ENCODE results near the gene MSI2. TPM values are rescaled to one million over a fixed set of nuclear protein-coding genes. Genes with fewer than 3 reads are reported as not detected.

Gene MSI2
- total and polyA plus RNA-seq, 2 experiments from 2014 or later, result 15.7 to 76.4 TPM

- peaks cover 7% of the 10 kb centered on the region for H3K4me1 ChIP-seq (ENCODE audit: low read depth)
- H3K9me3 ChIP-seq (ENCODE audit: low read depth), result no peaks in the 10 kb centered on the region
- no peak for DNase-seq (ENCODE audit: low read depth in 1 of 2, low spot score in 1 of 2)
- TF ChIP-seq, protein P1, sequence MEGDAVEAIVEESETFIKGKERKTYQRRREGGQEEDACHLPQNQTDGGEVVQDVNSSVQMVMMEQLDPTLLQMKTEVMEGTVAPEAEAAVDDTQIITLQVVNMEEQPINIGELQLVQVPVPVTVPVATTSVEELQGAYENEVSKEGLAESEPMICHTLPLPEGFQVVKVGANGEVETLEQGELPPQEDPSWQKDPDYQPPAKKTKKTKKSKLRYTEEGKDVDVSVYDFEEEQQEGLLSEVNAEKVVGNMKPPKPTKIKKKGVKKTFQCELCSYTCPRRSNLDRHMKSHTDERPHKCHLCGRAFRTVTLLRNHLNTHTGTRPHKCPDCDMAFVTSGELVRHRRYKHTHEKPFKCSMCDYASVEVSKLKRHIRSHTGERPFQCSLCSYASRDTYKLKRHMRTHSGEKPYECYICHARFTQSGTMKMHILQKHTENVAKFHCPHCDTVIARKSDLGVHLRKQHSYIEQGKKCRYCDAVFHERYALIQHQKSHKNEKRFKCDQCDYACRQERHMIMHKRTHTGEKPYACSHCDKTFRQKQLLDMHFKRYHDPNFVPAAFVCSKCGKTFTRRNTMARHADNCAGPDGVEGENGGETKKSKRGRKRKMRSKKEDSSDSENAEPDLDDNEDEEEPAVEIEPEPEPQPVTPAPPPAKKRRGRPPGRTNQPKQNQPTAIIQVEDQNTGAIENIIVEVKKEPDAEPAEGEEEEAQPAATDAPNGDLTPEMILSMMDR (IDR thresholded peaks at IDR 0.05; ENCODE audit: low read depth, low read length), result no peak
- no peaks in the 10 kb centered on the region for H3K27me3 ChIP-seq
- no peak overlapping the region for H3K27ac ChIP-seq
- H3K36me3 ChIP-seq, result no peaks in the 10 kb centered on the region
- H3K4me3 ChIP-seq, result no peak overlapping the region
These were observed 70.0 kb downstream of the MSI2 start for GRCh38 chr17:57326336-57326735.

- Histone ChIP-seq H3K27ac (no peak overlapping the region), H3K27me3 (no peaks in the 10 kb centered on the region), H3K9me3 (ENCODE audit: low read depth) (no peaks in the 10 kb centered on the region), H3K4me1 (ENCODE audit: low read depth) (peaks cover 7% of the 10 kb centered on the region), H3K4me3 (no peak overlapping the region), H3K36me3 (no peaks in the 10 kb centered on the region)
- no peak for DNase-seq (ENCODE audit: low read depth in 1 of 2, low spot score in 1 of 2)
- TF ChIP-seq, protein P1 (IDR thresholded peaks at IDR 0.05; ENCODE audit: low read depth, low read length), result no peak
These were observed 70.4 kb downstream of the MSI2 start for GRCh38 chr17:57326764-57327163.

- TF ChIP-seq, protein P1 (IDR thresholded peaks at IDR 0.05; ENCODE audit: low read depth, low read length), result no peak
- Histone ChIP-seq H3K9me3 (ENCODE audit: low read depth) (no peaks in the 10 kb centered on the region), H3K27ac (no peak overlapping the region)
These were observed 71.0 kb downstream of the MSI2 start for GRCh38 chr17:57327176-57327970.

DNA sequence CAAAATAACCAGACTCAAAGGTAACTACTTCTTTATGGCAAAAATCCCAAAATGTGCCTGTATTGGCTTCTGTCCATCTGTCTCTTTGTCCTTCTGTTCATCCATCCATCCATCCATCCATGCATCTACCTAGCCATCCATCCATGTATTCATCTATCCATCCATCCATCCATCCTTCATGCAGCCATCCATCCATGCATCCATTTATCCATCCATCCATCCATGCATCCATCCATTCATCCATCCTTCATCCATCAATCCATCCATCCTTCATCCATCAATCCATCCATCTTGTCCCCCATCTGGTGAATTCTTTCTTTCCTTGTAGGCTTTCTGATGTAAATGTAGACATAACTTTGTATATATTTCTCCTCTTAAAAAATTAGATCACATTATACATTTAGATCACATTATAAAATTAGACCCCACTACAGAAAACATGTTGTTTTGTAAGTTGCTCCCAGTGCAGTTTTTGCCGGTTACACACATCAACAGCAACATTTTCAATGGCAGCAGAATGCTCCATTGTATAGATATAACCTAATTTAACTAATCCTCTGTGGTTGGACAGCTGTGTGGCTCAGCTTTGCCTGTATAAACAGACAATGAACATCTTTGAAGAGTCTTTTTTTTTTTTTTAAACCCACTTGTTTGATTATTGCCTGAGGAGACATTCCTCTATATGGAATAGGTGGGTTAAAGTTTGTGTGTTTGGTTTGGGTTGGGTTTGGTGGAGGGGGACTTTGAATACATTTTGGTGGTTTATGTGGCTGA, 72.0 kb downstream of the MSI2 start:
- H3K27ac ChIP-seq, result no peak overlapping the region
- H3K9me3 ChIP-seq (ENCODE audit: low read depth), result no peaks in the 10 kb centered on the region
- no peak for DNase-seq (ENCODE audit: low read depth in 1 of 2, low spot score in 1 of 2)
- no peaks in the 10 kb centered on the region for H3K27me3 ChIP-seq
- H3K4me1 ChIP-seq (ENCODE audit: low read depth), result peaks cover 7% of the 10 kb centered on the region
- TF ChIP-seq, protein P1 (IDR thresholded peaks at IDR 0.05; ENCODE audit: low read depth, low read length), result no peak
- no peaks in the 10 kb centered on the region for H3K36me3 ChIP-seq
- H3K4me3 ChIP-seq, result no peak overlapping the region

More at GRCh38 chr17:57327176-57327970, 71.0 kb downstream of the MSI2 start:
- H3K36me3 ChIP-seq, result no peaks in the 10 kb centered on the region
- no peak for DNase-seq (ENCODE audit: low read depth in 1 of 2, low spot score in 1 of 2)
- peaks cover 7% of the 10 kb centered on the region for H3K4me1 ChIP-seq (ENCODE audit: low read depth)
- H3K27me3 ChIP-seq, result no peaks in the 10 kb centered on the region
- H3K4me3 ChIP-seq, result no peak overlapping the region

DNA sequence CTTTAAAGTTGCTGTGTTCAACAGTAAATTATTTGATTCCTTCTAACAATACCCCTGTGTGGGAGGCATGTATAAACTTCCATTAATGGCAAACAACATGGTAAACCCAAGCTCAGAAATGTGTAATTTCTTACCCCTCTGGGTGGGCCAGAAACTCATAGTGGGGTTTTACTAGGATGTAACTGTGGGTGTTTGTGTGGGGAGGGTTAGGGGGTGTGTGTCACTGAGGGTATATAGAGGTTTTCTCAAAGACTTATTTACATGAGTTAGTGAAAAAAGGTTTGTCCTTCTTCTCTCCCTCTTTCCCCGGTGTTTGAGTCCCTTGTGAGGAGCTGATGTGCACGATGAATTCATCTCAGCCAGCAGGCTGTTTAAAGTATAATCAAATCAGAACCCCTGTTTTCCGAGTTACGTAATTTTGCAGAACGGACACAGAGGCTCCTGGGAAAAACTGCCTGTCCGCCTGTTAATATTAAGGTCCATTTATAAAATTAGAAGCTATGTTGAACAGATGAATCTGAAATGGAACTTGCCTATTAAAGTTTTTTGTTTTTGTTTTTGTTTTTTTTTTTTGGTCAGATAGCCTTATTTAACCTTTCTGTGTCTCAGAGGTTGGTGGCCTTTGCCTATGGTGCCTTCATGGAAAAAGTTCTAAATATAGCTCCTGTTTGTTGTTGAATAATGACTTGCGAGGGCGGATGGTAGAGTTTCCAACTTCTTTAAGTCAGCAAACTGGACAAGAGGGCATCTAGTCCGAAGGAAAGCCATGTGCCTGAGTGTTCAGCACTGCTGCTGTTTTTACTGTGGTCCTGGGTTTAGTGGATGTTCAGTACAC, 73.3 kb downstream of the MSI2 start:
- Histone ChIP-seq H3K36me3 (no peaks in the 10 kb centered on the region), H3K4me1 (ENCODE audit: low read depth) (peaks cover 7% of the 10 kb centered on the region), H3K9me3 (ENCODE audit: low read depth) (no peaks in the 10 kb centered on the region), H3K4me3 (no peak overlapping the region), H3K27me3 (no peaks in the 10 kb centered on the region), H3K27ac (no peak overlapping the region)
- TF ChIP-seq, protein P1 (IDR thresholded peaks at IDR 0.05; ENCODE audit: low read depth, low read length), result no peak
- peak in 1 of 2 donors; percentile 20 for DNase-seq (ENCODE audit: low read depth in 1 of 2, low spot score in 1 of 2)
